COLO829 (cell line): ENCODE results near the gene BTK.

Experiments used
- DNase-seq: peaks from one replicate; pipeline ENCODE4 v3.0.0; 2012; ENCODE audit warnings: low spot score

The BTK gene

DNA sequence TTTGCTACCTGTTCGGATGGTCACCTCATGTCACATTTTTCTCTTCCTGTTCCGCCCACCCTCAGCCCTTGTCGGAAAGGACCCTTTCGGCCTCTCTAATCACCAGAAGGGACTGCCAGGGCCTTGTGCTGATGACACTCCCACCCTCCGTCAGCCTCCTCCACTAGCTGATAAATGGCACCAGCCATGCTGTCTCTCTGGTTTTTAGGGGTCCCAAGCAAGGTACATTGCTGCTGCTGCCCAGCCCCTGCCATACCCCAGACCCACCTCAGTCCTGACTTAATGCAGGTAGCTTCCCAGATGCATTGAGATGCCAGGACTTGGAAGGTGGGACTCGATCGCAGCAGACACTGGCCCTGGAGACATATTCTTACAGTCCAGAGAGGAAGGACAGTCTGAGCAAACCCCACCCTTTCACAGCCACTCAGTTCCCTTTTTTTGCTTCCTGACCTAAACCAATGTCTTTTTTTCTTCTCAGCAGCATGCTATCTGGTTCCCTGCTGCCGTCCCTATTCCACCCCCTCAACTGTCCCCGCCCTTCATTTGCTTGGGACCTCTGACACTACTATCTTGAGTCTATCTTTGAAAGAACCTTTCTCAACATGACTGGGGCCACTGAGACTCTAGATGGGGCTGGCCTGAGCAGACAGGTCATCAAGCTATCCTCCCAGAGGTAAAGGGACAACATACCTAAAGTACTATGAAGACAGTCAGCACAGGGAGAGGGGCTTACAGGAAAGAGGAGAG is at the start of gene BTK:
BTK (minus strand) TSS at position 397 of the 747 bp plus-strand sequence. CDS start 10,907 bp downstream, outside the sequence.
- no peak for DNase-seq

DNA sequence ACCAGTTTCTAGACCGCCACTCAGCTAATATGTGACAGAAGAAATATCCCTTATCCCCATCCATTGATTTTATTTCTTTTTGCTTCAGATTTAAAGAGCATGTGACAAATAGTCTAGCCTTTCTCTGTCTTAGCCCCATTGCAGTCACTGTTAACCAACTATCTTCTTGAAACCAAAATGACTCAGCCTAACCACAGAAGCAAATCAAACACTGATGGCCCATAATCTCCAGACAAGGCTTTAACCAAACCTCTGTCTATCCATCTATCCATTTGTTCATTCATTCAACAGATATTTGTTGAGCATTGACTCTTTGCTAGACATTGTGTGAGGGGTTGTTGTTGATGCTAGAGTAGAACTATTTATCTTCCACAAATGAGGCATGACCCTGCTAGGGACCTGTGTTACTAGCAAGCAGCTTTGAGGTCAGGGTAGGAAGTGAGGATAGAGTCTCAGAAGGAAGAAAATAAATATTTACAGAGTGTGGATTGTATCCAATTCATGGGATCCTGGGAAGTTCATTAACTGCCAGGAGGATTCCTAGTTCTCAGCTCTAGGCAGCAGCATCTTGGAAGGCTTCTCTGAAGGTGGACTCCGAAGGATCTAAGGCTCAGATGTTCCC is 44.6 kb upstream of the BTK start:
- DNase-seq: peak; percentile 28

DNA sequence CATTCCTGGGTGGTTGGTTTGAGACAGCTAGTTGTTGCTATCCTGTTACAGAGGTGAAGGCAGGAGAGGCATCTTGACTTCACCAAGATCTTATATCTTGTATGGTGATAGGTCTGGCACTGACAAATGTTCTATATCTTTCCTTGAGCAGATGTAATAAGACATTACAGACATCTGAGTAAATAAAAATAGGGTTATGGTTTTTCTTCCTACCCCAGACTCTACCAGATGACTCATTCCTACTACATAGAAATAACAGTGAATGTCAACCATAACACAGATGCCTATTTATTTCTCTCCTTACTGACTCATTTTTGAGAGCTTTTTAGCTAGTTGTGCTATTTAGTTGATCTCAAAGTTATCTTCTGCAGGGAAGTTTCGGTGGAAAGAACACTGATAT is 43.9 kb upstream of the BTK start:
- DNase-seq: peak; percentile 57

GRCh38 chrX:101427954-101428353 is 42.0 kb upstream of the BTK start:
- no peak for DNase-seq

DNA sequence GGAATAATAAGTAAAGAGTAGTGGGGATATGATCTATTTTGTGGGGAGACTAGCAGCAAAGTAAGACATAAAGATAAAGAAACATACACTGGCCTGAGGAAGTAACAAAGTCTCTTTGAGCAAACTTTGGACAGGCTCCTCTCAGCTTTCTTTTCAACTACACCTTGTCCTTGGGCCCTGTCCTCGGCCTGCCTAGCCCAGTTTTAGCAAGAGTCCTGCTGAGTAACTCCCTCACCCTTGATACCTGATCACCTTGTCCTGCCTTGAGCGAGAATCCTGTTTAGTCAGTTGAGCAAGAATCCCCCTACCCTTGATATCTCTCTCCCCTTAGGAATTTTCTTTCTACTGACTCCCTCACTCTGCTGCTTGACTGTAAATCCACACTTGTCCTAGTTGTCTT is 33.5 kb upstream of the BTK start:
- no peak for DNase-seq

DNA sequence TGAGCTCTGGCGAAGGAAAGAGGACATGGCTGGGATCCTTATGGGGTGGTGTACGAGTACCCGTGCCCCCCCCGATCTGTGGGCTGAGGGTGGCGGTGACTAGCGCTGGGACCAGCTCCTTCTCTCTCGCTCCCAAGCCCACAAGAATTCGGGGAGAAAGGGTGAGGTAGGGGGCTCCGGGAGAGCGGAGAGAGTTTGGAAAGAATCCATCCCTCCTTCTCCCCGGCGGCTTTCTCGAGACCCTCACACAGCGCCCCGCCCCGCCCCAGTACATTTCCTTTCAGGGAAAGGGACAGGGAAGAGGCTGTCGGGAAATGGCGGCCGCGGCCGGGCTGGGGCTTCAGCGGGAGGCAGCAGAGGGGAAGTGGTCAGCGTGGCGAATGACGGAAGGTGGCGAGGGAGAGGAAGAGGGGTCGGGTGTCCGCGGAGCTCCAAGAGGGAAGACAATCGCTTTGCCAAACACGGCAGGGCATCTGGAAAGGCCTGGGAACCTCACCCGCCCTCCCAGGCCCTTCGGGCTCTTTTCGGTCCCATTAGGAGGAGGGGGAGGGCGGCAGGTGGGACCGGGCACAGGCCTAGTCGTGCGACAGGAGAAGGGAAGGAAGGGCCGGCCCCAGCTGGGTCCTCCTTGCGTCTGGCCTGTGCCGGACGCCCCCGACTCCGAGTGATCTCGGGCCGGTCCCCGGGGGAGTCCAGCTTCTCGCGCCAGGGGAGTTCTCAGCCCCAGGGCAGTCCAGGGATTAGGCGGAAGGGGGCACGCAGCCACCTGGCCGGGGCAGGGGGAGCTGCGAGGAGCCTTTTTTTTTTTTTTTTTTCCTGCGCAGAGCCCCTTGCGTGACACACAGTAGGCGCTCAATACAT is 32.2 kb upstream of the BTK start:
- no peak for DNase-seq

GRCh38 chrX:101417190-101417589 is 31.2 kb upstream of the BTK start:
- no peak for DNase-seq

GRCh38 chrX:101416691-101417090 is 30.7 kb upstream of the BTK start:
- DNase-seq: no peak

GRCh38 chrX:101415180-101416145 is 29.5 kb upstream of the BTK start:
- DNase-seq: peak; percentile 73

DNA sequence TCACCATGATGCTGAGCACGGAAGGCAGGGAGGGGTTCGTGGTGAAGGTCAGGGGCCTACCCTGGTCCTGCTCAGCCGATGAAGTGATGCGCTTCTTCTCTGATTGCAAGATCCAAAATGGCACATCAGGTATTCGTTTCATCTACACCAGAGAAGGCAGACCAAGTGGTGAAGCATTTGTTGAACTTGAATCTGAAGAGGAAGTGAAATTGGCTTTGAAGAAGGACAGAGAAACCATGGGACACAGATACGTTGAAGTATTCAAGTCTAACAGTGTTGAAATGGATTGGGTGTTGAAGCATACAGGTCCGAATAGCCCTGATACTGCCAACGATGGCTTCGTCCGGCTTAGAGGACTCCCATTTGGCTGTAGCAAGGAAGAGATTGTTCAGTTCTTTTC is 26.0 kb upstream of the BTK start:
- DNase-seq: no peak

- no peak for DNase-seq
Measured at GRCh38 chrX:101410461-101410860, 24.5 kb upstream of the BTK start.

- DNase-seq: no peak
Measured at GRCh38 chrX:101409043-101409442, 23.1 kb upstream of the BTK start.

DNA sequence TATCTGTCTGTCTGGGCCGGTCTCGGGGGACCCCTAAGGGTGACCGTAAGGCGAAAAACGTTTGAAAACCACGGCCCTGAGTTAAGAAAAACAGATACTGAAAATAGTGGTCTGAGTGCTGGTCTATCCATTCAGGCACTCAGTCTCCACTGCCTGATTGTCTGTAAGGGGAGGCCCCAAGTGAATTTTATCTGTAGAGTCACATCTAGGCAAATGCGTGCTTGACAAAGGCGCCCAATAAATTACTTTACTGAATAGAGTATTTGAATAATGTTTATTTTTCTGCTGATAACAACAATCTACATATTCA is 22.5 kb upstream of the BTK start:
- DNase-seq: no peak

GRCh38 chrX:101407748-101408531 is 21.9 kb upstream of the BTK start, which contains the start of the genes GLA and HNRNPH2:
TSS of gene GLA (minus strand) at chrX:101407925. CDS start at chrX:101407903, 22 bp downstream.
TSS of gene HNRNPH2 (plus strand) at chrX:101408222. CDS start at chrX:101411989, 3,767 bp downstream.
- peak; percentile 93 for DNase-seq

GRCh38 chrX:101407167-101407747 is 21.3 kb upstream of the BTK start:
- no peak for DNase-seq

GRCh38 chrX:101399825-101400224 is 13.8 kb upstream of the BTK start:
- DNase-seq: no peak

- DNase-seq: no peak
Measured at GRCh38 chrX:101398694-101399093, 12.7 kb upstream of the BTK start.

DNA sequence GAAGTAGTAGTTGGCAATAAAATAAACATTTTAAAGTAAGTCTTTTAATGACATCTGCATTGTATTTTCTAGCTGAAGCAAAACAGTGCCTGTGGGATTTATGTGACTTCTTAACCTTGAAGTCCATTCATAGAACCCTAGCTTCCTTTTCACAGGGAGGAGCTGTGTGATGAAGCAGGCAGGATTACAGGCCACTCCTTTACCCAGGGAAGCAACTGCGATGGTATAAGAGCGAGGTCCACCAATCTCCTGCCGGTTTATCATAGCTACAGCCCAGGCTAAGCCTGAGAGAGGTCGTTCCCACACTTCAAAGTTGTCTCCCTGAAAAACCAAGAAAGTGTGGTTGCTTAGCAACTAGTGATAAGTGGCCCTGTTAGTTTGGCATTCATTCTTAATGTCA is 11.8 kb upstream of the BTK start:
- no peak for DNase-seq

DNA sequence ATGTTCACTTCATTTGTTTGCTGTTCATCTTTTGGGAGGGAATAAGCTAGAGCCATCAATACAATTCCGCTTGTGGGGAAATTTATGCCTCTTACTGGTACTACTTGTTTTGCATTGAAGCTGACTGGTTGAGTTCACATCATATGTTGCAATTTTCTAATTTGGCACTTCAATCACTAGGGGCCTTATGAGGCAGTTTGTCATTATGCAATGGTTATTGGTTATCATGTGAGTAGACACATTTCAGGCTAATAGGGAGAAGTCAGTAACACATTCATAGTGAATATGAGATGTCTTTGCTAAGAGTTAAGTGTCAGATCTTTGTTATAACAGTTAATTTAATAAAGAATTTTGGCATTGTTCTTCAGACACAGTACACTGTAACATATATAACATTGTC is 9.8 kb upstream of the BTK start:
- no peak for DNase-seq

DNA sequence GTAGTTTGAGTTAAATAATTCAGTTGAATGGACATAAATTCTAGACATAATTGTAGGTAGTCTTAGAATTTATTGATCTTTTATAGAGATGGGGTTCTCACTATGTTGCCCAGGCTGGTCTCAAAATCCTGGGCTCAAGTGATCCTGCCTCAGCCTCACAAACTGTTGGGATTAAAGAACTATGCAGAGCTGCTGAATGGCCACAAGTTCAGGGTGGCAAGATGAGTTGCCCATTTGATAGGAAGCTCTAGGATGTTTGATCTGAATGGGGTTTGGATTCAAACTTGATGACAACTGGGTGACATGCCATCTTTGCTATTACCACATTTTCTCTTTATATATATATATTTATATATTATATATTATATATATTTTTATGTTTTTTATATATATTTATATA is 8.4 kb upstream of the BTK start:
- no peak for DNase-seq
